Inflammatory macrophage treated with lipopolysaccharide for 4 hours (primary cell): ENCODE results near the gene SPINK4.

Source experiments
- DNase-seq: peaks from one replicate; pipeline ENCODE4 v3.0.0-alpha.2; 2020

Gene SPINK4

GRCh38 chr9:33239921-33240320 lies at the start of gene SPINK4:
Gene SPINK4, plus strand, starts transcription at chr9:33240167. Its CDS starts 42 bp downstream, at chr9:33240209.
- DNase-seq, result no peak

- no peak for DNase-seq
Observed at GRCh38 chr9:33192493-33193255, 47.3 kb upstream of the SPINK4 start.

DNA sequence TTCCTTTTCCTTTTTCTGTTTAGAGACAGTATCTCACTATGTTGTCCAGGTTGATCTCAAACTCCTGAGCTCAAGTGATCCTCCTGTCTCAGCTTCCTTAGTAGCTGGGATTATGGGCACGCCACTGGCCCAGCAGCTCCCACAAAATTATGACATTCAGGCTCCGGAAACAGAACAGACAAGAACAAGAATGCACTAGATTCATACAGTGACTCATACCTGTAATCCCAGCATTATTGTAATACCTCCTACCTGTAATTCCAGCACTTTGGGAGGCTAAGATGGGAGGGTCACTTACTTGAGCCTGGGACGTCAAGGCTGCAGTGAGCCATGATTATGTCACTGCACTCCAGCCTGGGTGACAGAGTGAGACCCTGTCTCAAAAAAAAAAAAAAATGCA lies 46.1 kb upstream of the SPINK4 start:
- DNase-seq, result no peak

- no peak for DNase-seq
Observed at GRCh38 chr9:33196736-33197135, 43.2 kb upstream of the SPINK4 start.

- no peak for DNase-seq
Observed at GRCh38 chr9:33197279-33198152, 42.5 kb upstream of the SPINK4 start.

GRCh38 chr9:33198165-33198564 lies 41.8 kb upstream of the SPINK4 start:
- no peak for DNase-seq

DNA sequence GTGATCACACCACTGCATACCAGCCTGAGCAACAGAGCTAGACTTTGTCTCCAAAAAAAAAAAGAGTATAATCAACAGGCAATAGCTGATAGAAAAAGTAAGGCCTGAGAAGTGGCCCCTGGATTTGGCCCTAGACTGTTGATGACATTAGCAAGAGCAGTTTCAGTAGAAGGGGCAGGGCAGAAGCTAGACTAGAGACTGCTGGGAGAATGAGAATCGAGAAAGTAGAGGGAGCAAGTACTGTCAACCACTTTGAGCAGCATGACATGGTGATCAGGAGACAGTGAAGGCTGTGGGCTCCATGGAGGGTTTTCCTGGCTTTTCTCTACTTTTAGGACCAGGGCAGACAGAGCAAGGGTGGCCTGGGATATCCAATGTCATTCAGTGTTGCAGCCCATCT lies 37.9 kb upstream of the SPINK4 start:
- DNase-seq, result no peak

DNA sequence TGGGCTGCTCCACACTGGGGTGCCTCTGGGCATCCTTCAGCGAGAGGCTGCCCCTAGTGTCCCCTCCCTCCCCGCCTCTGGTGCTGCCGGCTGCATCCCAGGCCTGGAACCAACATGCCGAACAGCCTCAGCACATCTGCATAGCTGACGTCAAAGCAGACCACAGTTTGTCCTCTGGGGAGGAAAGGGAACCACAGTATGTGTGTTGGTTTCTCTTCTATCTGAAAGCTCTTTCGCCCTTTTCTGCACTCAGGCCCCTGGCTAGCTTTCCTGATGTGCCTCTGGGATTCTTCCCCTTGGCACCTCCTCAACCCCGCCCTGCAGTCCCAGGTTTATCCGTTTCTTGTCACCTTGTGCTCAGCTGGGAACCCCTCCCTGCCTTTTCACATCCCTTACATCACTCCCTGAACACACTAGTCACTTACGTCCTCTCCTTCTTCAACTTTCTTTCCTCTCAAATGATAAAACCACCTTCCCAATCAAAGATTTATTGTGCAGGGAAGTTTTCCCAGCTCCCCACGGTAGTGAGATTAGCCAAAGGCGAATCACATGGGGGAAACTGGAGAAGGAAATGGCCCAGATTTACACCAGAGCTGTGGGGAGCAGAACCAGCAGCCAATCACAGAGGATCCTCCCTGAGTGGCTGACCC lies 37.3 kb upstream of the SPINK4 start:
- DNase-seq, result peak; percentile 57

DNA sequence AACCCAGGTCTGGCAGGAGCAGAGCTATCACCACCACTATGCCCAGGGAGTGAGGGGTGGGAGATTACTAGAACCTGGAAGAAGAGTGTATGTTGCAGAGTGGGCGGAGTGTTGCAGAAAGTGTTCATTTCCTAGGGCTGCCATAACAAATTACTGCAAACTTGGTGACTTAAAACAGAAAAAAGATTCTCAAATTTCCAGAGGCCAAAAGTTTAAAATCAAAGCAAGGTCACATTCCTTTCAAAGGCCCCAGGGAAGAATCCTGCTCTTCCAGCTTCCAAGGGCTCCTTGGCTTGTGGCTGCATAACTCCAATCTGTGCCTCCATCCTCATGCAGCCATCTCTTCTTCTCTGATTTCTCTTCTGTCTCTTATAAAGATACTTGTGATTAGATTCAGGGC lies 30.6 kb upstream of the SPINK4 start:
- no peak for DNase-seq

DNA sequence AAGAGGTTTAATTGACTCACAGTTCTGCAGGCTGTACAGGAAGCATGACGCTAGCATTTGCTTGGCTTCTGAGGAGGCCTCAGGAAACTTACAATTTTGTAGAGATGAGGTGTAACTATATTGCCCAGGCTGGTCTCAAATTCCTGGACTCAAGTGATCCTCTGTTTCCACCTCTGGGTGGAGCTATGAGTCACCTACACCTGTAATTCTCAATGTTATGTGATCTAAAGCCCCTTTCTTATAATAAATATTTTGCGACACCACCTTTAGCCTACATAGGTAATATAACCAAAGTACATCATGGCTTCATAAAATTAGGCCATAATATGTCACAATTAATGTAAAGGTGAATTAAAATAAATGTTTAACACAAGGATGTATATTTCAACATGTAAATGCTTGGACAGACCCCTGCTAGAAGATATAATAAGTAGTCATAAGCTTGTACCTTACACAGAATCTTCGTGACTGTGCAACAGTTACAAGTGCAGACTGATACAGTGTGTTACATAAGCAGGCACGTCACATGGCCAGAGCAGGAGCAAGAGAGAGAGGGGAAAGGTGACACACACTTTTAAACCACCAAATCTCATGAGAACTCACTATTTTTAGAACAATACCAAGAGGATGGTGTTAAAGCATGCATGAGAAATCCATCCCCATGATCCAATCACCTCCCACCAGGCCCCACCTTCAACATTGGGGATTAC lies 29.8 kb upstream of the SPINK4 start:
- DNase-seq, result no peak

- no peak for DNase-seq
Observed at GRCh38 chr9:33211695-33212393, 28.1 kb upstream of the SPINK4 start.

GRCh38 chr9:33220681-33221567 lies 19.0 kb upstream of the SPINK4 start:
- DNase-seq, result peak; percentile 30

- no peak for DNase-seq
Observed at GRCh38 chr9:33221568-33221884, 18.4 kb upstream of the SPINK4 start.

DNA sequence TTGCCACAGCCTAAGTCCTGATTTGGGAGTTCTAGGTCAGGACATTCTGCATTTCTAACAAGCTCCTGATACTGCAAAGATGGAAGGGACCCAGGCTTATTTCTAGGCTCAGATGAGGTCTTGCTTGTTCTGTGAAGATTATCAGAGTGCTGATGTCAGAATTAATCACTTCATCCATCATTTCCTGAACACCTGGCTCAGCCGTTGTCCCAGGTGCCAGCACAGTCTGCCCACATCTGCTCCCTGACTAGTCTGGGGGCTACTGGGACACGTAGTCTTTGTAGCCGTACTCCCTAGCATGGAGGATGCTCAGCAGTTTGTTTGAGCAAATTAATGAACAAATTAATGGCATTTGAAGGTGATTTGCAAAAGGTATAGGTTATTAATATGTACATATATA lies 17.9 kb upstream of the SPINK4 start:
- no peak for DNase-seq

- DNase-seq, result peak; percentile 52
Observed at GRCh38 chr9:33223696-33224095, 16.3 kb upstream of the SPINK4 start.

- DNase-seq, result peak; percentile 77
Observed at GRCh38 chr9:33225319-33226147, 14.4 kb upstream of the SPINK4 start.

GRCh38 chr9:33227008-33227398 lies 13.0 kb upstream of the SPINK4 start:
- DNase-seq, result peak; percentile 97

- DNase-seq, result no peak
Observed at GRCh38 chr9:33227741-33228140, 12.2 kb upstream of the SPINK4 start.

GRCh38 chr9:33228606-33229005 lies 11.4 kb upstream of the SPINK4 start:
- DNase-seq, result no peak

- DNase-seq, result no peak
Observed at GRCh38 chr9:33229359-33230114, 10.4 kb upstream of the SPINK4 start.
